SK-N-SH (cell line): ENCODE measurements around the gene GSTM5. TPM values are rescaled to one million over a fixed set of nuclear protein-coding genes. Genes with fewer than 3 reads are reported as not detected.

Experiments
- CTCF ChIA-PET: fragments of 300-600, 350-600 bp; formaldehyde crosslinking; extraction: SDS; loops from one replicate; lab custom pipeline; 2021; lab: Yijun Ruan, JAX
- POLR2A ChIA-PET: fragments of 350-600 bp; sonication (Branson Sonifier 250); formaldehyde crosslinking; extraction: SDS; loops from one replicate; lab custom pipeline; 2020; ENCODE audit warnings: antibody characterized with exemption, inconsistent platforms; lab: Yijun Ruan, JAX
- DNase-seq: peaks from one replicate; pipeline ENCODE4 v3.0.0; 2012
- H2AFZ ChIP-seq: fragments of 200-600 bp; sonication (generic); 2 replicates; pipeline ENCODE4 v1.8.1; 2016; ENCODE audit warnings: antibody characterized with exemption, mild to moderate bottlenecking, low read depth
- H3F3A ChIP-seq: fragments of 200-600 bp; sonication (generic); replicated peaks from 2 replicates; pipeline ENCODE3; 2016; ENCODE audit warnings: antibody characterized with exemption, mild to moderate bottlenecking; ENCODE audit not compliant: insufficient read depth
- H3K27ac ChIP-seq, 2 experiments: fragments of 200-500 bp in 1 of 2; fragments of 200-600 bp in 1 of 2; sonication (Bioruptor generic) in 1 of 2; sonication (generic), shearing (Covaris generic) in 1 of 2; 2 replicates each; pipeline versions ENCODE4 v1.5.1 to v1.6.1; 2014 to 2016; ENCODE audit warnings: low read depth in 2 of 2, inconsistent platforms in 1 of 2, low read length in 1 of 2, mild to moderate bottlenecking in 1 of 2, mixed read lengths in 1 of 2
- H3K27me3 ChIP-seq: fragments of 200-600 bp; sonication (generic), shearing (Covaris generic); 2 replicates; pipeline ENCODE4 v1.6.1; 2016; ENCODE audit warnings: mixed run types; ENCODE audit not compliant: insufficient read depth
- H3K36me3 ChIP-seq, 2 experiments: fragments of 200-500 bp in 1 of 2; fragments of 200-600 bp in 1 of 2; sonication (Bioruptor generic) in 1 of 2; sonication (generic) in 1 of 2; replicated peaks in 1 of 2; 2 replicates each; pipeline versions ENCODE3 to v1.5.1; 2014 to 2016; ENCODE audit warnings: low read length in 1 of 2, mild to moderate bottlenecking in 1 of 2; ENCODE audit not compliant: insufficient read depth in 2 of 2, control insufficient read depth in 1 of 2
- H3K4me1 ChIP-seq, 2 experiments: fragments of 200-500 bp in 1 of 2; fragments of 200-600 bp in 1 of 2; sonication (Bioruptor generic) in 1 of 2; sonication (generic), shearing (Covaris generic) in 1 of 2; 2 replicates each; pipeline versions ENCODE4 v1.5.1 to v1.6.1; 2014 to 2016; ENCODE audit warnings: low read depth in 1 of 2, low read length in 1 of 2, mixed run types in 1 of 2; ENCODE audit not compliant: insufficient read depth in 2 of 2, control insufficient read depth in 1 of 2
- H3K4me2 ChIP-seq: fragments of 200-600 bp; sonication (generic), shearing (Covaris generic); 2 replicates; pipeline ENCODE4 v1.6.1; 2017; ENCODE audit warnings: mixed run types
- H3K4me3 ChIP-seq, 2 experiments: fragments of 200-500 bp in 1 of 2; fragments of 200-600 bp in 1 of 2; sonication (Bioruptor generic) in 1 of 2; sonication (generic), shearing (Covaris generic) in 1 of 2; 2 replicates each; pipeline versions ENCODE4 v1.5.1 to v1.8.1; 2014 to 2016; ENCODE audit warnings: low read depth in 2 of 2, inconsistent platforms in 1 of 2, low read length in 1 of 2, mild to moderate bottlenecking in 1 of 2, mixed read lengths in 1 of 2, moderate library complexity in 1 of 2
- H3K79me2 ChIP-seq: fragments of 200-600 bp; sonication (generic); 2 replicates; pipeline ENCODE4 v1.8.1; 2017; ENCODE audit warnings: mild to moderate bottlenecking; ENCODE audit not compliant: insufficient read depth
- H3K9ac ChIP-seq: fragments of 200-600 bp; sonication (generic); 2 replicates; pipeline ENCODE4 v1.6.1; 2017; ENCODE audit warnings: mixed run types
- H3K9me2 ChIP-seq: fragments of 200-600 bp; sonication (generic); 2 replicates; pipeline ENCODE4 v1.6.1; 2017; ENCODE audit warnings: mixed run types
- H3K9me3 ChIP-seq: fragments of 200-600 bp; sonication (generic); 2 replicates; pipeline ENCODE4 v1.6.1; 2017; ENCODE audit warnings: mixed run types, mild to moderate bottlenecking, moderate library complexity
- H4K20me1 ChIP-seq: fragments of 200-600 bp; sonication (generic); 2 replicates; pipeline ENCODE4 v1.6.1; 2017; ENCODE audit warnings: mild to moderate bottlenecking, mixed run types; ENCODE audit not compliant: insufficient read depth
- CHD2 ChIP-seq: fragments of 150-350 bp; IDR thresholded peaks from 2 replicates; pipeline ENCODE4 v1.6.1; 2018; ENCODE audit warnings: low read length; ENCODE audit not compliant: partially characterized antibody
- CTCF ChIP-seq: fragments of 200-600 bp; sonication (generic); IDR thresholded peaks from 2 replicates; pipeline ENCODE4 v1.6.1; 2017; ENCODE audit warnings: antibody characterized with exemption, mild to moderate bottlenecking, moderate library complexity
- EZH2phosphoT487 ChIP-seq: fragments of 200-600 bp; sonication (generic); IDR thresholded peaks from 2 replicates; pipeline ENCODE4 v1.6.1; 2017; ENCODE audit warnings: low read depth, mixed run types, mild to moderate bottlenecking, antibody characterized with exemption, moderate library complexity, borderline replicate concordance
- FOSL2 ChIP-seq: IDR thresholded peaks from 2 replicates; pipeline ENCODE4 v1.4.0; 2012; ENCODE audit warnings: low read depth, mild to moderate bottlenecking, moderate library complexity, borderline replicate concordance
- FOXJ3 ChIP-seq: sonication (generic); formaldehyde crosslinking; IDR thresholded peaks from 2 replicates; pipeline ENCODE4 v1.5.1; 2020; ENCODE audit warnings: mild to moderate bottlenecking, missing genetic modification reagents
- MXI1 ChIP-seq: IDR thresholded peaks from 2 replicates; pipeline ENCODE4 v1.6.1; 2012; ENCODE audit warnings: mild to moderate bottlenecking, low read depth, low read length, improper control_type of control experiment
- NRF1 ChIP-seq: IDR thresholded peaks from 2 replicates; pipeline ENCODE4 v1.6.1; 2012; ENCODE audit warnings: low read depth, mild to moderate bottlenecking, low read length
- REST ChIP-seq: IDR thresholded peaks from 2 replicates; pipeline ENCODE4 v1.6.1; 2012; ENCODE audit warnings: mild to moderate bottlenecking, low read depth, low read length, moderate library complexity
- TAF1 ChIP-seq: IDR thresholded peaks from 2 replicates; pipeline ENCODE4 v1.6.1; 2012; ENCODE audit warnings: low read depth, mild to moderate bottlenecking, low read length, moderate library complexity, borderline replicate concordance
- TEAD4 ChIP-seq: IDR thresholded peaks from 2 replicates; pipeline ENCODE4 v1.4.0; 2012; ENCODE audit warnings: mild to moderate bottlenecking, borderline replicate concordance; ENCODE audit not compliant: insufficient read depth
- WGBS: methylation state at CpG from one replicate; pipeline ENCODE4 v1.1.6; 2017; ENCODE audit warnings: low lambda C conversion rate; 5-methylcytosine and 5-hydroxymethylcytosine counted together
- polyA plus RNA-seq, 3 experiments: library from polyadenylated mRNA; depleted of rRNA; stranded (reverse); fragments of >200 nt; gene quantifications; 2 replicates each; pipeline ENCODE4 v1.2.3, GENCODE V29; 2012
- TF ChIP-seq, protein P1 (sequence below): IDR thresholded peaks from 2 replicates; pipeline ENCODE4 v1.4.0; 2012; ENCODE audit warnings: low read depth, borderline replicate concordance

GSTM5 gene
- polyA plus RNA-seq, 1 of the 3 experiments (the other 2 are of a cell fraction) = not detected

GRCh38 chr1:109730666-109731065 lies 18.6 kb downstream of the GSTM5 start:
- Histone ChIP-seq H3F3A (no peaks in the 10 kb centered on the region), H3K9me3 (no peaks in the 10 kb centered on the region), H2AFZ (no peak overlapping the region), H3K36me3 (no peaks in the 10 kb centered on the region), H3K4me3 (no peak overlapping the region), H3K4me1 (peaks cover 0 to 3% of the 10 kb centered on the region in 2 experiments; a peak in 1 of 4 replicates), H3K27me3 (no peaks in the 10 kb centered on the region), H3K9ac (no peak overlapping the region), H3K4me2 (no peak overlapping the region), H4K20me1 (no peaks in the 10 kb centered on the region), H3K27ac (no peak overlapping the region), H3K9me2 (no peaks in the 10 kb centered on the region), H3K79me2 (no peaks in the 10 kb centered on the region)
- ChIA-PET POLR2A (interaction anchor here (1.2 kb wide), 1 partner anchor 9 kb away, joined by 4 read pairs; no protein-coding TSS in a partner anchor), CTCF (no interaction called here)
- TF ChIP-seq TEAD4 = no peak
- TF ChIP-seq, protein P1, sequence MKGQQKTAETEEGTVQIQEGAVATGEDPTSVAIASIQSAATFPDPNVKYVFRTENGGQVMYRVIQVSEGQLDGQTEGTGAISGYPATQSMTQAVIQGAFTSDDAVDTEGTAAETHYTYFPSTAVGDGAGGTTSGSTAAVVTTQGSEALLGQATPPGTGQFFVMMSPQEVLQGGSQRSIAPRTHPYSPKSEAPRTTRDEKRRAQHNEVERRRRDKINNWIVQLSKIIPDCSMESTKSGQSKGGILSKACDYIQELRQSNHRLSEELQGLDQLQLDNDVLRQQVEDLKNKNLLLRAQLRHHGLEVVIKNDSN = no peak
- TF ChIP-seq REST = no peak
- no peak for TF ChIP-seq NRF1
- TF ChIP-seq FOXJ3 = no peak
- no peak for TF ChIP-seq CHD2
- no peak for TF ChIP-seq FOSL2
- no peak for TF ChIP-seq CTCF
- TF ChIP-seq MXI1 = no peak
- TF ChIP-seq TAF1 = no peak
- no peak for TF ChIP-seq EZH2phosphoT487
- 86% methylated on average over 6 of the region's 6 CpGs for WGBS
- DNase-seq = no peak
